ENCODE results near the gene CCT7.

DNA sequence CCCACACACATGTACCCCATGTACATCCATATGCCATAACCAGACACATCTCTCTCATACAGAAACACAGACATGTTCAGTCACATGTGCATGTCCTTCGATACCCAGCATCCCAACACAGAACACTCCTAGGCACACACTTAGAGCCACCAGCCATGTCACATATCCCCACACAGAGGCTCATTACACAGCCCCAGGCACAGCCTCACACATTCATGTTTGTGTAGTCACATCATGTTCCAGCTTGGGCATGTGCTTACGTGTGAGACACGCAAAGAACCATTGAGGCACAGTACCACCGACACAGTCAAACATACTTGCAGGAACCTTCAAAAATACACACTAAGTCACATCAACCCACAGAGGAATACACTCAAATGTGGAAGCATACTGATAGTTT is 32.9 kb downstream of the CCT7 start:
- TF ChIP-seq, protein P1, sequence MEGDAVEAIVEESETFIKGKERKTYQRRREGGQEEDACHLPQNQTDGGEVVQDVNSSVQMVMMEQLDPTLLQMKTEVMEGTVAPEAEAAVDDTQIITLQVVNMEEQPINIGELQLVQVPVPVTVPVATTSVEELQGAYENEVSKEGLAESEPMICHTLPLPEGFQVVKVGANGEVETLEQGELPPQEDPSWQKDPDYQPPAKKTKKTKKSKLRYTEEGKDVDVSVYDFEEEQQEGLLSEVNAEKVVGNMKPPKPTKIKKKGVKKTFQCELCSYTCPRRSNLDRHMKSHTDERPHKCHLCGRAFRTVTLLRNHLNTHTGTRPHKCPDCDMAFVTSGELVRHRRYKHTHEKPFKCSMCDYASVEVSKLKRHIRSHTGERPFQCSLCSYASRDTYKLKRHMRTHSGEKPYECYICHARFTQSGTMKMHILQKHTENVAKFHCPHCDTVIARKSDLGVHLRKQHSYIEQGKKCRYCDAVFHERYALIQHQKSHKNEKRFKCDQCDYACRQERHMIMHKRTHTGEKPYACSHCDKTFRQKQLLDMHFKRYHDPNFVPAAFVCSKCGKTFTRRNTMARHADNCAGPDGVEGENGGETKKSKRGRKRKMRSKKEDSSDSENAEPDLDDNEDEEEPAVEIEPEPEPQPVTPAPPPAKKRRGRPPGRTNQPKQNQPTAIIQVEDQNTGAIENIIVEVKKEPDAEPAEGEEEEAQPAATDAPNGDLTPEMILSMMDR (IDR thresholded peaks at IDR 0.05), result no peak
- TF ChIP-seq POLR2A (IDR thresholded peaks at IDR 0.05), result no peak
